ENCODE data around the gene GTPBP3. TPM values are rescaled to one million over a fixed set of nuclear protein-coding genes. Genes with fewer than 3 reads are reported as not detected.

Gene GTPBP3
- total RNA-seq, 3 donors from 2014 or later: 16.1 to 24.3 (median 16.8) TPM

DNA sequence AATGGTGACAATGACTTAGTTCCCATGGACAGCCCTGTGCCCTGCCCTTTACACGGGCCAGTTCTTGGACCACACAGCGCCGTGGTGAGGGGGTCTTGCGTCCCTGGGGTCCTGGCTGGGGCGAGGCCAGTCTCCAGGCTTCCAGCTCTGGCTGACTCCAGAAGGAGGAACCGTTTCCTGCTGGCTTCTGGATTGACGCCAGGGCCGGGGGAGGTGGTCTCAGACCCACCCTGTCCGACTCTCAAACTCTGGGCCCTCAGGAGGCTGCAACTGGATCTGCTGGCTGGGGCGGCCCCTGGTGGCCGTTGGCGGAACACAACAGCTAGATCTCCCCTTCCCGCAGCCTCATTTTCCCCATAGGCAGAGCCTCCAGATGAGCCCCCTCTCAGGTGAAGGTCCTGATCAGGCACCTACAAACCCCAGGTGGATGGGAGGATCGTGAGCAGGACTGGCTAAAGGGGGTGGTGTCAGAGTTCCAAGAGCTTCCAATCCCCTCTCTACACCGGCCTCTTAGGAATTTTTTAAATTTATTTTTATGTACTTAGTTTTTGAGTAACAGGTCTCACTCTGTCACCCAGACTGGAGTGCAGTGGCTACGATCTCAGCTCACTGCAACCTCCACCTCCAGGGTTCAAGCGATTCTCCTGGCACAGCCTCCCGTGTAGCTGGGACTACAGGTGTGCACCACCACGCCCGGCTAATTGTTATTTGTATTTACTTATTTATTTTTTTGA lies 48.7 kb downstream of the GTPBP3 start:
- H3K4me1 ChIP-seq (ENCODE audit: low read depth): peaks cover 8% of the 10 kb centered on the region
- intact Hi-C loops (cut with DNase I, micrococcal nuclease): loop anchor here (5.0 kb wide), 1 partner anchor 39 kb away; no protein-coding TSS in a partner anchor
- H3K9me3 ChIP-seq: no peaks in the 10 kb centered on the region
- no peak overlapping the region for H3K4me3 ChIP-seq
- DNase-seq: peak; percentile 68 to 77 (median 75)
- peak; percentile 65 for ATAC-seq
- no peaks in the 10 kb centered on the region for H3K36me3 ChIP-seq (ENCODE audit: low read depth)
- TF ChIP-seq, protein P1, sequence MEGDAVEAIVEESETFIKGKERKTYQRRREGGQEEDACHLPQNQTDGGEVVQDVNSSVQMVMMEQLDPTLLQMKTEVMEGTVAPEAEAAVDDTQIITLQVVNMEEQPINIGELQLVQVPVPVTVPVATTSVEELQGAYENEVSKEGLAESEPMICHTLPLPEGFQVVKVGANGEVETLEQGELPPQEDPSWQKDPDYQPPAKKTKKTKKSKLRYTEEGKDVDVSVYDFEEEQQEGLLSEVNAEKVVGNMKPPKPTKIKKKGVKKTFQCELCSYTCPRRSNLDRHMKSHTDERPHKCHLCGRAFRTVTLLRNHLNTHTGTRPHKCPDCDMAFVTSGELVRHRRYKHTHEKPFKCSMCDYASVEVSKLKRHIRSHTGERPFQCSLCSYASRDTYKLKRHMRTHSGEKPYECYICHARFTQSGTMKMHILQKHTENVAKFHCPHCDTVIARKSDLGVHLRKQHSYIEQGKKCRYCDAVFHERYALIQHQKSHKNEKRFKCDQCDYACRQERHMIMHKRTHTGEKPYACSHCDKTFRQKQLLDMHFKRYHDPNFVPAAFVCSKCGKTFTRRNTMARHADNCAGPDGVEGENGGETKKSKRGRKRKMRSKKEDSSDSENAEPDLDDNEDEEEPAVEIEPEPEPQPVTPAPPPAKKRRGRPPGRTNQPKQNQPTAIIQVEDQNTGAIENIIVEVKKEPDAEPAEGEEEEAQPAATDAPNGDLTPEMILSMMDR (IDR thresholded peaks at IDR 0.05): peak; percentile 84

DNA sequence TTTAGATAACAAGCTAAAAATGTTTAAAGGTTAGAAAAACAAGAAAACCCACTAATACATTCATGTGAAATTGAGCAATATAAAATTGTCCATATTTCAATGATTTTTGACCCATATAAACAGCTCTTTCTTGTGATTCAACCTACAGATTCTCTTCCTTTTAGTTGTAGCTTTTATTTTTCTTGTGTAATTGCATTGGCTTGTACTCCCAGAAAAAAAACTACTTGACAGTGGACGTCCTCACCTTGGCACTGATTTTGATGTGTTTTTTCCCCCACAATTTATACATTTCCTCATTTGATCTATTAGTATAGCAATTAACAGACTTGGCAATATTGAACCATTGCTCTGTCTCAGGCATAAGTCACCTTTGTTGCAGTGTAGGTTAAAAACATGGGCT lies 51.9 kb downstream of the GTPBP3 start:
- no peak for ATAC-seq
- TF ChIP-seq, protein P1 (IDR thresholded peaks at IDR 0.05): no peak
- intact Hi-C loops (cut with DNase I, micrococcal nuclease): loop anchor here (5.0 kb wide), 1 partner anchor 42 kb away; no protein-coding TSS in a partner anchor

DNA sequence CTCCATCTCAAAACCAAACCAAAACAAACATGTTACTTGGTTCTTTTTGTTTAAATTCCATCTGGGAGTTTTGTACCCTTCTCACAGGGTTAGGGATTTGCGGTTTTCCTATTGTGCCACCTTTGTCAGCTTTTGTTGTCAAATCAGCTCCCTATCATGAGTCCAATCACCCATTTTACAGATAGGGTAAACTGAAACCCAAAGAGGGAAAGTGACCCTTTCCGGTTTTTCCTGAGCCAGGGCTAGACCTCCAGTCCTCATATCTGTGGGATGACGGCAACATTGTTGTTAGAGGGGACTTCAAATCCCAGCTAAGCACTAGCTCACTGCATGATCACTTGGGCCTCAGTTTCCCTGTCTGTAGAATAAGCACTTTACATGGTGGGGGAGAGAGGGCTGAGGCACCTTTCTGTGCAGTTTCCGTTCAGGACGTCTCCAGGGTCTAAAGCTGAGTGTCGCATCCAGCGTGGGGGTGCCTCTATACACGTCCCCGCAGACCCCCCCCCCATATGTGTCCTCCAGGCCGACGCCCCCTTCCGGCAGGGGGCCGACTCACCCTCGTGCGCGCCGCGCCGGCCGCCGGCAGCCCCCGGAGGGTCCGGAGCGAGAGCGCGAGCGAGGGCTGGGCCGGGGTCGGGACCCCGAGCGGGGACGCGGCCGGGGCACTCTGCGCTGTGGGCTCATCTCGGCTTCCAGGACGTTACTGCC lies 52.8 kb downstream of the GTPBP3 start:
- TF ChIP-seq, protein P1 (IDR thresholded peaks at IDR 0.05): no peak
- ATAC-seq (no peak), DNase-seq (peak in 1 of 3 donors; percentile 49)
- H3K36me3 ChIP-seq (ENCODE audit: low read depth): no peaks in the 10 kb centered on the region
- peaks cover 12% of the 10 kb centered on the region for H3K4me1 ChIP-seq (ENCODE audit: low read depth)
- H3K4me3 ChIP-seq: no peak overlapping the region
- intact Hi-C loops (cut with DNase I, micrococcal nuclease): loop anchor here (5.0 to 10.0 kb wide), 3 partner anchors 43 to 95 kb away; partner anchors contain the start of gene NXNL1 (in 1 of the 2)
- no peaks in the 10 kb centered on the region for H3K9me3 ChIP-seq

More for the DNA sequence above, 51.9 kb downstream of the GTPBP3 start:
- peaks cover 12% of the 10 kb centered on the region for H3K4me1 ChIP-seq (ENCODE audit: low read depth)
- no peaks in the 10 kb centered on the region for H3K36me3 ChIP-seq (ENCODE audit: low read depth)
- H3K4me3 ChIP-seq: no peak overlapping the region
- no peaks in the 10 kb centered on the region for H3K9me3 ChIP-seq
- DNase-seq: no peak

- ATAC-seq: peak; percentile 99
- peak; percentile 92 to 93 (median 92) for DNase-seq
- H3K36me3 ChIP-seq (ENCODE audit: low read depth): no peaks in the 10 kb centered on the region
- no peak overlapping the region for H3K4me3 ChIP-seq
- no peaks in the 10 kb centered on the region for H3K9me3 ChIP-seq
- TF ChIP-seq, protein P1 (IDR thresholded peaks at IDR 0.05): peak; percentile 74
- peaks cover 12% of the 10 kb centered on the region for H3K4me1 ChIP-seq (ENCODE audit: low read depth)
- intact Hi-C loops (cut with DNase I, micrococcal nuclease): loop anchor here in 1 of 2 donors (10.0 kb wide), 2 partner anchors 74 to 96 kb away; partner anchors contain the start of gene NXNL1
These were observed 53.5 kb downstream of the GTPBP3 start for GRCh38 chr19:17390665-17391370.
